ENCODE results near the gene STK35. TPM values are rescaled to one million over a fixed set of nuclear protein-coding genes. Genes with fewer than 3 reads are reported as not detected.

STK35 gene
- total and polyA plus RNA-seq, 9 of the 15 experiments (the other 6 are each of a cell fraction or from before 2014, with no cell fraction given): 1.0 to 11.0 (median 6.3) TPM

- ATAC-seq (no peak), DNase-seq (ENCODE audit: extremely low read depth in 1 of 4, low spot score in 3 of 4) (no peak), FAIRE-seq (no peak)
- ChIA-PET CTCF (ENCODE audit: low intra/inter-chr PET ratio) (no interaction called here), POLR2A (no interaction called here)
- 0% methylated on average over 2 of the region's 5 CpGs for WGBS (ENCODE audit: insufficient coverage, low coverage, missing lambda C conversion rate)
- no peaks in the 10 kb centered on the region for H3K79me2 ChIP-seq (ENCODE audit: control insufficient read depth, insufficient read depth, low read length)
- TF ChIP-seq FOXK2 (conservative IDR thresholded peaks at IDR 0.05 in 1 of 2, IDR thresholded peaks at IDR 0.05 in 1 of 2; ENCODE audit: low read depth in 2 of 2) (no peak), ZBTB49 (CRISPR knock-in tag; IDR thresholded peaks at IDR 0.05; ENCODE audit: borderline replicate concordance) (no peak), ZKSCAN1 (IDR thresholded peaks at IDR 0.05; ENCODE audit: low read depth, low read length) (peak; percentile 94), ZNF318 (IDR thresholded peaks at IDR 0.05; ENCODE audit: borderline replicate concordance in 1 of 2, low read depth in 1 of 2) (no peak), PTRF (tag; IDR thresholded peaks at IDR 0.05) (no peak), NR3C1 (CRISPR knock-in tag; IDR thresholded peaks at IDR 0.05) (no peak), MCM3 (IDR thresholded peaks at IDR 0.05) (no peak)
- BruUV-seq (replicated peaks): no TSS peak
- H3K27me3 ChIP-seq (ENCODE audit: control insufficient read depth in 2 of 2, insufficient read depth in 2 of 2, low read length in 2 of 2): peaks cover 0 to 41% of the 10 kb centered on the region in 2 experiments; a peak in 4 of 5 replicates
- no peak overlapping the region for H3K9ac ChIP-seq (ENCODE audit: insufficient read depth in 1 of 2, low read depth in 2 of 2, low read length in 2 of 2)
- peaks cover 4% of the 10 kb centered on the region; the same call in 1 of the 2 replicates for H4K20me1 ChIP-seq (replicated peaks; ENCODE audit: control insufficient read depth, insufficient read depth, low read length)
- H3K9me3 ChIP-seq (replicated peaks; ENCODE audit: control insufficient read depth, insufficient read depth, low read depth, low read length): no peaks in the 10 kb centered on the region
- H3K4me1 ChIP-seq (replicated peaks in 1 of 2; ENCODE audit: control insufficient read depth in 2 of 2, insufficient read depth in 2 of 2, low read length in 2 of 2): no peaks in the 10 kb centered on the region
- H3K27ac ChIP-seq (ENCODE audit: extremely low read depth, low read depth, low read length): no peak overlapping the region
- H3K4me2 ChIP-seq (ENCODE audit: insufficient read depth, low read length): no peak overlapping the region
- no peaks in the 10 kb centered on the region for H3K36me3 ChIP-seq (ENCODE audit: control insufficient read depth, insufficient read depth, low read length)
- in situ Hi-C loops (cut with MboI) (no loop called here), intact Hi-C loops (cut with micrococcal nuclease) (no loop called here)
- H2AFZ ChIP-seq (ENCODE audit: low read depth, low read length): no peak overlapping the region
- H3K9me1 ChIP-seq (ENCODE audit: control insufficient read depth, insufficient read depth, low read length): no peaks in the 10 kb centered on the region
- no peak overlapping the region for H3K4me3 ChIP-seq
Measured at GRCh38 chr20:2167112-2167511, 65.5 kb downstream of the STK35 start.
